ENCODE data around the gene MACROD1. TPM values are rescaled to one million over a fixed set of nuclear protein-coding genes. Genes with fewer than 3 reads are reported as not detected.

The MACROD1 gene
- total RNA-seq, 2 experiments from 2014 or later = 6.0 to 6.3 TPM

DNA sequence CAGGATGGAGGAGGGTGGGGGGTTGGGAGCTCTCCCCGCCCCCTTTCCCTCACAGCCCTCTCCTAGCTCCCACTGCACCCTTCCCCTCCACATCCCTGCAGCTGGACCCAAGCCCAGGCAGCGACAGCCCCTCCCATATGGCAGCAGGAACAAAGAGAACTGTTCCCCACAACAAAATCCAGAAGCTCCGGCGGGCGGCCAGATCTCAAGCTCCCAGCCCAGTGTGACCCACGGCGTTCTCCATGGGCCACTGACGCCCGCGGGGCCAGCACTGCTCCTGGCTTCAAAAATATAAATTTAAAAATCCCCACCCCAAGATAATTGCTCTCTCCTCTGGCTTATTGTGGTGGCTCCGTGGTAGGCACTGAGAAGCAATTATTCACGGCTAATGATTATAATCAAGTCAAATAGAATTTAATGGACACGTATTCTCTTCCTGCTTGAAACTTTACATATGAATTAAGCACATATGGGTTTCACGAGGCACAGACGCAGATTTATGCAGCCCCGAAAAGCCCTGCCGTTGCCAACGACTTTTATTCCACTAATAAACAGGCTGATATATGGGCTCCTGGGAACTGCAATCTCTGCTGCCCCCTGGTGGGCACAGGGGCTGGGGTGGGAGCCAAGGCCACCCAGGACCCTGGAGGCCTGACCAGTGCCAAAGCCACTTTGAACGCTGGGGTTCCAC, 17.5 kb downstream of the MACROD1 start:
- intact Hi-C loops (cut with DNase I, micrococcal nuclease) = loop anchor here (1.0 to 10.0 kb wide), 4 partner anchors 148 to 1114 kb away; partner anchors contain the start of gene ZFTA (in 1 of the 2)
- no peak overlapping the region for H3K4me3 Mint-ChIP-seq
- Histone ChIP-seq H3K9me3 (ENCODE audit: control insufficient read depth in 1 of 2, insufficient read depth in 1 of 2, low read length in 2 of 2) (no peaks in the 10 kb centered on the region), H3K27ac (ENCODE audit: low read depth in 1 of 2, low read length in 2 of 2) (no peak overlapping the region), H3K4me1 (ENCODE audit: insufficient read depth, low read length) (peaks cover 24% of the 10 kb centered on the region), H3K27me3 (ENCODE audit: control insufficient read depth in 1 of 2, insufficient read depth in 2 of 2, low read length in 2 of 2) (no peaks in the 10 kb centered on the region), H3K36me3 (ENCODE audit: insufficient read depth, low read length) (no peaks in the 10 kb centered on the region), H3K4me3 (ENCODE audit: low read length) (no peak overlapping the region)
- H3K36me3 Mint-ChIP-seq (ENCODE audit: low read depth) = no peaks in the 10 kb centered on the region
- ChIA-PET CTCF (interaction anchor here (1.4 kb wide), 1 partner anchor 148 kb away, joined by 8 read pairs; no protein-coding TSS in a partner anchor), POLR2A (interaction anchor here (1.1 kb wide), 1 partner anchor 38 kb away, joined by 3 read pairs; the partner anchor contains the start of gene STIP1)
- H3K27me3 Mint-ChIP-seq = no peaks in the 10 kb centered on the region
- no peak overlapping the region for H3K27ac Mint-ChIP-seq
- peak; percentile 47 for ATAC-seq (ENCODE audit: poor library complexity)
- H3K4me1 Mint-ChIP-seq (ENCODE audit: low read depth) = peaks cover 14% of the 10 kb centered on the region
- TF ChIP-seq, protein P1, sequence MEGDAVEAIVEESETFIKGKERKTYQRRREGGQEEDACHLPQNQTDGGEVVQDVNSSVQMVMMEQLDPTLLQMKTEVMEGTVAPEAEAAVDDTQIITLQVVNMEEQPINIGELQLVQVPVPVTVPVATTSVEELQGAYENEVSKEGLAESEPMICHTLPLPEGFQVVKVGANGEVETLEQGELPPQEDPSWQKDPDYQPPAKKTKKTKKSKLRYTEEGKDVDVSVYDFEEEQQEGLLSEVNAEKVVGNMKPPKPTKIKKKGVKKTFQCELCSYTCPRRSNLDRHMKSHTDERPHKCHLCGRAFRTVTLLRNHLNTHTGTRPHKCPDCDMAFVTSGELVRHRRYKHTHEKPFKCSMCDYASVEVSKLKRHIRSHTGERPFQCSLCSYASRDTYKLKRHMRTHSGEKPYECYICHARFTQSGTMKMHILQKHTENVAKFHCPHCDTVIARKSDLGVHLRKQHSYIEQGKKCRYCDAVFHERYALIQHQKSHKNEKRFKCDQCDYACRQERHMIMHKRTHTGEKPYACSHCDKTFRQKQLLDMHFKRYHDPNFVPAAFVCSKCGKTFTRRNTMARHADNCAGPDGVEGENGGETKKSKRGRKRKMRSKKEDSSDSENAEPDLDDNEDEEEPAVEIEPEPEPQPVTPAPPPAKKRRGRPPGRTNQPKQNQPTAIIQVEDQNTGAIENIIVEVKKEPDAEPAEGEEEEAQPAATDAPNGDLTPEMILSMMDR (IDR thresholded peaks at IDR 0.05) = peak; percentile 96
- H3K9me3 Mint-ChIP-seq = no peaks in the 10 kb centered on the region
- DNase-seq = peak; percentile 50 to 83 (median 68)

DNA sequence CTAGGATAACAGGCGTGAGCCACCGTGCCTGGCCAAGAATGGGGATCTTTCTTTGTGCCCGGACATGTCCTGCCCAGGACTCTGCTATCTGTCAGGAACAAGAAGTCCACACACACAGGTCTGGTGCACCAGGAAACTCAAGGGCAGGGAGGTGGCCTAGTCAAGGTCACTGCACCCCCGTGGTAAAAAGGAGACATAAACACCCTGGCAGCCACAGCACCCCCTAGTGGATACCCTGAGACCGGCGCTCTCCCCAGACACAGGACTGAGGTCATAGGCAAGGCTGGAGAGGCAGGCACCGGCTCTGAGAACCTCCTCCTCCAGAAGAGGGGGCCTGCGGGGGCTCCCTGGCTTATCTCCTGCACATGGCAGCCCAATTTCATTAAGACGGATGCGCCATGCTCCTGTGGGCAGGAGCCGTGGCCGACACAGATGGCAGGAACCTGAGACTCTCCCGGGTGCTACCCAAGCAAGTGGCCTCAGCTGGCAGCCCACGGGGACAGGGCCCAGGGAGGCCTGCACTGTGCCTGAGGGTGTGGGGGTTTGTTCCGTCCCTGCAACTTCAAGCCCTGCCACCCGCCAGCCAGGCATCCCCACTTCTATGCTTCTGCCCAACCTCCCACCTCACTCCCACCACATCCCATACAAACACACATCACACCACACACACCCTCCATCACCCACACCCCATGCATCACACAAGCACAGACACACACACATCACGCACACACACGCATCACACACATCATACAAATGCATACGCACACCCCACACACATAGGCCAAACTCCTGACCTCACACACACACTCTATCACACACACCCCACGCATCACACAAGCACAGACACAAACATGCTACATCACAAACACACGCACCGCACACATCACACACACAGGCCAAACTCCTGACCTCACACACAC, 19.6 kb downstream of the MACROD1 start:
- peak; percentile 83 for ATAC-seq (ENCODE audit: poor library complexity)
- CTCF ChIA-PET = interaction anchor here (1.7 kb wide), 1 partner anchor 146 kb away, joined by 5 read pairs; no protein-coding TSS in a partner anchor

More for the DNA sequence above, 19.6 kb downstream of the MACROD1 start:
- Histone ChIP-seq H3K27ac (ENCODE audit: low read depth in 1 of 2, low read length in 2 of 2) (no peak overlapping the region), H3K27me3 (ENCODE audit: control insufficient read depth in 1 of 2, insufficient read depth in 2 of 2, low read length in 2 of 2) (no peaks in the 10 kb centered on the region), H3K4me3 (ENCODE audit: low read length) (no peak overlapping the region), H3K36me3 (ENCODE audit: insufficient read depth, low read length) (no peaks in the 10 kb centered on the region), H3K9me3 (ENCODE audit: control insufficient read depth in 1 of 2, insufficient read depth in 1 of 2, low read length in 2 of 2) (no peaks in the 10 kb centered on the region), H3K4me1 (ENCODE audit: insufficient read depth, low read length) (peaks cover 19% of the 10 kb centered on the region)
- POLR2A ChIA-PET = no interaction called here
- intact Hi-C loops (cut with DNase I, micrococcal nuclease) = loop anchor here in 1 of 2 experiments (10.0 kb wide), 1 partner anchor 1111 kb away; no protein-coding TSS in a partner anchor
- peak; percentile 45 to 80 (median 55) for DNase-seq
- no peaks in the 10 kb centered on the region for H3K9me3 Mint-ChIP-seq
- no peak overlapping the region for H3K4me3 Mint-ChIP-seq
- TF ChIP-seq, protein P1 (IDR thresholded peaks at IDR 0.05) = peak; percentile 71
- H3K27me3 Mint-ChIP-seq = no peaks in the 10 kb centered on the region
- no peak overlapping the region for H3K27ac Mint-ChIP-seq
- H3K36me3 Mint-ChIP-seq (ENCODE audit: low read depth) = no peaks in the 10 kb centered on the region
- peaks cover 14% of the 10 kb centered on the region for H3K4me1 Mint-ChIP-seq (ENCODE audit: low read depth)
